HFF-Myc (cell line): ENCODE results near the gene DLK1.

ENCODE experiments used
- DNase-seq: peaks from one replicate; pipeline ENCODE4 v3.0.0-alpha.2; 2011; ENCODE audit warnings: low read depth; ENCODE audit errors: extremely low read depth
- H3K4me3 ChIP-seq: replicated peaks from 2 replicates; pipeline ENCODE4 v1.5.1; 2011; ENCODE audit warnings: low read depth, mild to moderate bottlenecking, control low read depth, low read length
- TF ChIP-seq, protein P1 (sequence below): IDR thresholded peaks from 2 replicates; pipeline ENCODE4 v1.5.1; 2012; ENCODE audit warnings: mild to moderate bottlenecking, low read depth, low read length, control low read depth; ENCODE audit errors: missing control alignments

The DLK1 gene

DNA sequence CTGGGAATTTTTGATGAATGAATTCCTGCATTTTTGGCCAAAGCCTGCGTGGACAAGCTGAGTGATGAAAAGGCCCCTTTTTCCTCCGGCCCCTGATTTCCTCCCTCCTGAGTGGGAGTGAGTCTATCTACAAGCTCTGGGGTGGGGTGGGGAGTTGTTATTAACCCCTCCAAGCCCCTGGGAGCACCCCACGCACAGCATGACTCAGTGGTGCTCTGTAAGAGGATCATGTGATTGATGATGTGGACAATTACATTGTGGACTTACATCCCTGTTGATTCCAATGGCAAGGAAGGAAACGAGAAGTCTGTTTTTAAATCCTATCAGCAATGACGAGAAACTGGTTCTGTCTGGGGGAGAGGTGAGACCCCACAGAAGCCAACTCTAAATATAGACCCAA lies 5.1 kb upstream of the DLK1 start:
- DNase-seq: no peak
- no peak overlapping the region for H3K4me3 ChIP-seq
- TF ChIP-seq, protein P1, sequence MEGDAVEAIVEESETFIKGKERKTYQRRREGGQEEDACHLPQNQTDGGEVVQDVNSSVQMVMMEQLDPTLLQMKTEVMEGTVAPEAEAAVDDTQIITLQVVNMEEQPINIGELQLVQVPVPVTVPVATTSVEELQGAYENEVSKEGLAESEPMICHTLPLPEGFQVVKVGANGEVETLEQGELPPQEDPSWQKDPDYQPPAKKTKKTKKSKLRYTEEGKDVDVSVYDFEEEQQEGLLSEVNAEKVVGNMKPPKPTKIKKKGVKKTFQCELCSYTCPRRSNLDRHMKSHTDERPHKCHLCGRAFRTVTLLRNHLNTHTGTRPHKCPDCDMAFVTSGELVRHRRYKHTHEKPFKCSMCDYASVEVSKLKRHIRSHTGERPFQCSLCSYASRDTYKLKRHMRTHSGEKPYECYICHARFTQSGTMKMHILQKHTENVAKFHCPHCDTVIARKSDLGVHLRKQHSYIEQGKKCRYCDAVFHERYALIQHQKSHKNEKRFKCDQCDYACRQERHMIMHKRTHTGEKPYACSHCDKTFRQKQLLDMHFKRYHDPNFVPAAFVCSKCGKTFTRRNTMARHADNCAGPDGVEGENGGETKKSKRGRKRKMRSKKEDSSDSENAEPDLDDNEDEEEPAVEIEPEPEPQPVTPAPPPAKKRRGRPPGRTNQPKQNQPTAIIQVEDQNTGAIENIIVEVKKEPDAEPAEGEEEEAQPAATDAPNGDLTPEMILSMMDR: no peak

DNA sequence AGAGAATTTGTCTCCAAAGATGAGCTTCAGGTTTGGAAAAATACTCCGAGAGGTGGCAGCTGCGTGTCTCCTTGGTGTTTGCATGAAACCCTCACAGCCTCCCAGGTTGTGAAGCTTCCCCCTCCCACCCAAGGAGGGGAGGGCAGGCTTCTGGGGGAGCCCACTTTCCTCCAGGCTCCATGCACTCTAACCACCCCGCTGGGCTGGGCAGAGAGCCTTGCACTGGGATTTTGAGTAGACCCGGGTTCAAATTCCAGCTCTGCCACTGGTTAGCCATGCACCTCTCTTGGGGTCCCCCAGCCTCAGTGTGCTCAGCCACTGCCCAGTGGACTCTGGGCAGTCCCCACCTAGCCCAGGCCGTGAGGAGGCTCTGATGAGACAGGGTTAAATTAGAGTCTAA lies 4.3 kb upstream of the DLK1 start:
- DNase-seq: no peak
- no peak overlapping the region for H3K4me3 ChIP-seq
- TF ChIP-seq, protein P1: no peak

DNA sequence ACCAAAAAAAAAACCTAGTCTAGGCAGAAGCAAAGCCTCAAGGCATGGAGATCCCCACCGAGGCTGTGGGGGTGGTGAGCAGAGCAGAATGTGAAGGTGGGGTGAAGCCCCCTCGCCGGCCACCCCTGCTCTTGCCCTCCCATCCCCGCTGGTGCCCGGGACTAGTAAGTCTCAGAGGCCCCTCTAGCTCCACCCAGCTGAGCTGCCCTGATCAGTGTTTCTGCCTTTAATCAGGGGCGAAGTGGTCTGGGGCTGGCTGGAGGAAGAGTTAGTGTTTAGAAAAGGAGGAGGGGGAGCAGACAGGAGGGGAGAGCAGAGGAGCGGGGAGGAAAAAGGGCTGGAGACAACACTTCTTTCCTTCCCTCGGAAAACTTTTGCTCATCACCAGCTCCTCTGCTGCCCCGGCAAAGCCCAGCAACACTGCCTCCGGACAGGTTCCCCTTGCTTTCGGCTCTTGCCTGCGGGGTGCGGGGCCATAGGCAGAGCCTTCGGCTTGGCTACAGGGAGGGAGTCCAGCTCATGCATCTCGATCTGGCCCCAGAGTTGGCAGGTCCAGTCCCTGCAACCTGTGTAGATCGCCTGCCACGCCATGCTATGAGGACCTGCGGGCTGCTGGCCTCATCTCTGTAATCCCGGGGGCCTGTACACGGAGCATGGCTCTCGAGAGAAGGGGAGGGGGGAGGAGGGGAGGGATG lies 3.4 kb upstream of the DLK1 start:
- TF ChIP-seq, protein P1: no peak
- H3K4me3 ChIP-seq: no peak overlapping the region
- DNase-seq: no peak

DNA sequence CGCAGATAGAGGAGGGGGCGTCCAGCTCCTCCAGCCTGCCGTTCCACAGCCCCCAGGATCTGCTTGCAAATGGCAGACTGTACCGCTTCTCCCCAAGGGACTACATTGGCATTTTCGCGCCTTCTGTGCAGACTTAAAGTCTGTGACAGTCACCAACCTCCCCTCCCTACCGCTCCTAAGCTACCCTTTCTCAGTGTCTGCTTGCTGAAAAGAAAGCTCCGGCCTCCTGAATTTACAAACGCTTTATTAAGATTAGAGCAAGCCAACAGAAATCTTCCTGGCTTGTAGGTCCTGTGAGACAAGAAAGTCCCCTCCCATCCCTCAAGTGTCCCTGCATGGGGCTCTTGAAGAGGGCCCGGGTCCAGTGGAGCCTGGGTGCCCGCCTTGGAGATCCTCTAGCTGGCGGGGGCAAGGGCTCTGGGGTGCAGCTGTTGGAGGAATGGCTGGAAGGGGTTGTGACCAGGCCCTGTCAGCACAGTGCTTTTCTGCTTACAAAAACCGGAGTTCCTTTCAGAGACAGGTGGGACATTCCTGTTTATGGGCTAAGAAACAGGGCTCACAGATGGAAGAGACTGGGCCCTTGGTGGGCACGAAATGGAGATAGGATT lies 2.8 kb upstream of the DLK1 start:
- TF ChIP-seq, protein P1: no peak
- no peak for DNase-seq
- no peak overlapping the region for H3K4me3 ChIP-seq

DNA sequence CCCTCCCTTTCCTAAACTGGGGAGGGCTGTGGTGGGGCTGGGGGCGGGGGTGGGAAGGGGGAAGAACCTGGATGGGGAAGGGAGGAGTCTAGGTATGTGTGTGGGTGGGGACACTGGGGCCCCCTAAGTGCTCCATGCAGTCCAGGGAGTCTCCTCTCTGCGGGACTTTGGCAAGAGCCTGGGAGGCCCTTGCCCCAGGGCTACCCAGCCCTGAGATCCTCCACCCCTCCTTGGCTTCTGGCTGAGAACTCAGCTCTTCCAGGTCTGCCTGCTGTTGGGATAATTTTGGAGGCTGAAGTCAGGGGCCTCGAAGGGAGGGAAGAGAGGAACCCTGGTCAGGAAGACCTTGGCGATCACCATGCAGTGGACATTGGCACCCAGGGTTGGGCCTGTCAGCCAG lies 2.2 kb upstream of the DLK1 start:
- H3K4me3 ChIP-seq: no peak overlapping the region
- no peak for DNase-seq
- TF ChIP-seq, protein P1: no peak

GRCh38 chr14:100725587-100726387 lies 905 bp upstream of the DLK1 start:
- no peak overlapping the region for H3K4me3 ChIP-seq
- no peak for DNase-seq
- TF ChIP-seq, protein P1: no peak
